ENCODE data around the gene ANKRA2. TPM values are rescaled to one million over a fixed set of nuclear protein-coding genes. Genes with fewer than 3 reads are reported as not detected.

ANKRA2 gene
- total and polyA plus RNA-seq, 2 of the 8 experiments (the other 6 are each of a cell fraction or from before 2014, with no cell fraction given), result 7.0 to 12.6 TPM

- no peak overlapping the region for H2BK20ac ChIP-seq (ENCODE audit: low read length)
- ChIA-PET CTCF (ENCODE audit: partially characterized antibody) (interaction anchor here (1.4 to 1.8 kb wide), 2 partner anchors 18 to 178 kb away, joined by 4 to 7 read pairs; no protein-coding TSS in a partner anchor), POLR2A (ENCODE audit: partially characterized antibody) (no interaction called here)
- H3K23me2 ChIP-seq (ENCODE audit: low read depth, low read length), result no peaks in the 10 kb centered on the region
- no peak overlapping the region for H2AFZ ChIP-seq (ENCODE audit: low read length)
- H2BK15ac ChIP-seq (ENCODE audit: low read length), result no peak overlapping the region
- H2BK5ac ChIP-seq (ENCODE audit: low read depth, low read length), result no peak overlapping the region
- no peak for DNase-seq (ENCODE audit: low read depth in 1 of 2, low spot score in 2 of 2)
- no peak overlapping the region for H3K4me3 ChIP-seq (ENCODE audit: extremely low read depth in 1 of 4, insufficient read depth in 2 of 4, low read depth in 3 of 4, low read length in 4 of 4)
- no peak overlapping the region for H2BK120ac ChIP-seq (replicated peaks; ENCODE audit: low read depth, low read length)
- no peak overlapping the region for H3K14ac ChIP-seq (ENCODE audit: insufficient read length)
- no peak overlapping the region for H3K56ac ChIP-seq (replicated peaks; ENCODE audit: insufficient read length, low read depth, low read length)
- no peak overlapping the region for H2BK12ac ChIP-seq (ENCODE audit: low read depth, low read length)
- H3K9ac ChIP-seq (replicated peaks in 1 of 4; ENCODE audit: extremely low read depth in 1 of 4, low read depth in 3 of 4, low read length in 3 of 4), result no peak overlapping the region
- H3K79me2 ChIP-seq (ENCODE audit: control insufficient read depth in 1 of 2, insufficient read depth in 2 of 2, low read length in 2 of 2), result no peaks in the 10 kb centered on the region
- 0 out of 7 replicates have a peak, but pooled peaks cover 0 to 3% (median 0%) of the 10 kb centered on the region in 4 experiments for H3K4me1 ChIP-seq (replicated peaks in 1 of 4; ENCODE audit: control insufficient read depth in 3 of 4, insufficient read depth in 4 of 4, low read length in 3 of 4)
- H4K91ac ChIP-seq (replicated peaks; ENCODE audit: insufficient read length, low read length), result no peak overlapping the region
- no peak overlapping the region for H2AK5ac ChIP-seq (ENCODE audit: low read depth, low read length)
- H3K23ac ChIP-seq (ENCODE audit: insufficient read length), result no peak overlapping the region
- no peaks in the 10 kb centered on the region for H4K20me1 ChIP-seq (replicated peaks in 1 of 2; ENCODE audit: control insufficient read depth in 1 of 2, insufficient read depth in 2 of 2, low read length in 2 of 2)
- no peak for FAIRE-seq
- H4K5ac ChIP-seq (ENCODE audit: insufficient read length, low read depth, low read length), result no peak overlapping the region
- no peaks in the 10 kb centered on the region for H3K9me3 ChIP-seq (ENCODE audit: insufficient read depth in 2 of 2, low read depth in 1 of 2, low read length in 1 of 2)
- no peak overlapping the region for H3K4ac ChIP-seq (replicated peaks; ENCODE audit: insufficient read length, low read depth, low read length)
- H3K79me1 ChIP-seq (ENCODE audit: low read depth, low read length), result no peaks in the 10 kb centered on the region
- no peak overlapping the region for H3K18ac ChIP-seq (ENCODE audit: extremely low read depth, low read length)
- WGBS, 2 experiments (ENCODE audit: extremely low coverage in 1 of 2, insufficient coverage in 1 of 2, insufficient read length in 1 of 2, insufficient replicate concordance in 2 of 2, low coverage in 1 of 2, low lambda C conversion rate in 2 of 2, missing lambda C conversion rate in 1 of 2), result 88% methylated on average over 2 of the region's 2 CpGs; no CpG with 5 or more reads in 1 of the 2 experiments
- no peaks in the 10 kb centered on the region for H3K27me3 ChIP-seq (replicated peaks in 1 of 4; ENCODE audit: control insufficient read depth in 3 of 4, extremely low read depth in 1 of 4, insufficient read depth in 3 of 4, low read length in 3 of 4)
- H3K27ac ChIP-seq (ENCODE audit: low read depth, low read length), result no peak overlapping the region
- no peaks in the 10 kb centered on the region for H3K36me3 ChIP-seq (ENCODE audit: control insufficient read depth in 2 of 4, insufficient read depth in 4 of 4, low read length in 3 of 4)
- no peak overlapping the region for H3K4me2 ChIP-seq (ENCODE audit: insufficient read depth in 1 of 2, low read depth in 2 of 2, low read length in 2 of 2)
- no peak overlapping the region for H4K8ac ChIP-seq (ENCODE audit: extremely low read depth, insufficient read depth, low read length)
- no peak for TF ChIP-seq CHD2 (IDR thresholded peaks at IDR 0.05; ENCODE audit: low read length)
- no peak for TF ChIP-seq CEBPB (IDR thresholded peaks at IDR 0.05; ENCODE audit: low read depth, low read length)
- TF ChIP-seq NRF1 (IDR thresholded peaks at IDR 0.05; ENCODE audit: low read depth, low read length), result no peak
- no peak for TF ChIP-seq GTF2F1 (IDR thresholded peaks at IDR 0.05; ENCODE audit: borderline replicate concordance, low read depth, low read length)
- TF ChIP-seq TCF12 (IDR thresholded peaks at IDR 0.05; ENCODE audit: low read depth, low read length), result no peak
- no peak for TF ChIP-seq CBX8 (IDR thresholded peaks at IDR 0.05; ENCODE audit: borderline replicate concordance, low read depth, low read length)
- TF ChIP-seq SP2 (IDR thresholded peaks at IDR 0.05; ENCODE audit: low read length), result no peak
- no peak for TF ChIP-seq EP300 (IDR thresholded peaks at IDR 0.05; ENCODE audit: borderline replicate concordance in 1 of 2, low read depth in 2 of 2, low read length in 2 of 2)
- TF ChIP-seq SIRT6 (IDR thresholded peaks at IDR 0.05; ENCODE audit: low read length), result no peak
- TF ChIP-seq SIX5 (IDR thresholded peaks at IDR 0.05; ENCODE audit: low read depth, low read length), result no peak
- TF ChIP-seq YY1 (IDR thresholded peaks at IDR 0.05; ENCODE audit: low read depth, low read length), result no peak
- TF ChIP-seq RBBP5 (IDR thresholded peaks at IDR 0.05; ENCODE audit: borderline replicate concordance, low read depth, low read length), result no peak
- no peak for TF ChIP-seq ATF2 (IDR thresholded peaks at IDR 0.05; ENCODE audit: low read length)
- TF ChIP-seq MAFK (IDR thresholded peaks at IDR 0.05; ENCODE audit: low read depth, low read length), result no peak
These were observed 49.6 kb upstream of the ANKRA2 start for GRCh38 chr5:73615085-73615484.

Data from H1 (cell line).